Activated T-helper 1 cell treated with anti-CD3 and anti-CD28 coated beads, Interleukin-2, amount 50 U/mL, for 16 hours (primary cell): ENCODE results near the gene ANKRD12.
"Not testable (repeated sequence)": the region's sequence is repeated elsewhere in the genome, so short reads cannot be mapped to it uniquely, and the experiment has no call there.

Source experiments
- DNase-seq, 2 donors: peaks; one replicate each; pipeline ENCODE4 v3.0.0-alpha.2; 2020; ENCODE audit warnings: low read depth in 1 of 2, low spot score in 1 of 2

ANKRD12 gene

DNA sequence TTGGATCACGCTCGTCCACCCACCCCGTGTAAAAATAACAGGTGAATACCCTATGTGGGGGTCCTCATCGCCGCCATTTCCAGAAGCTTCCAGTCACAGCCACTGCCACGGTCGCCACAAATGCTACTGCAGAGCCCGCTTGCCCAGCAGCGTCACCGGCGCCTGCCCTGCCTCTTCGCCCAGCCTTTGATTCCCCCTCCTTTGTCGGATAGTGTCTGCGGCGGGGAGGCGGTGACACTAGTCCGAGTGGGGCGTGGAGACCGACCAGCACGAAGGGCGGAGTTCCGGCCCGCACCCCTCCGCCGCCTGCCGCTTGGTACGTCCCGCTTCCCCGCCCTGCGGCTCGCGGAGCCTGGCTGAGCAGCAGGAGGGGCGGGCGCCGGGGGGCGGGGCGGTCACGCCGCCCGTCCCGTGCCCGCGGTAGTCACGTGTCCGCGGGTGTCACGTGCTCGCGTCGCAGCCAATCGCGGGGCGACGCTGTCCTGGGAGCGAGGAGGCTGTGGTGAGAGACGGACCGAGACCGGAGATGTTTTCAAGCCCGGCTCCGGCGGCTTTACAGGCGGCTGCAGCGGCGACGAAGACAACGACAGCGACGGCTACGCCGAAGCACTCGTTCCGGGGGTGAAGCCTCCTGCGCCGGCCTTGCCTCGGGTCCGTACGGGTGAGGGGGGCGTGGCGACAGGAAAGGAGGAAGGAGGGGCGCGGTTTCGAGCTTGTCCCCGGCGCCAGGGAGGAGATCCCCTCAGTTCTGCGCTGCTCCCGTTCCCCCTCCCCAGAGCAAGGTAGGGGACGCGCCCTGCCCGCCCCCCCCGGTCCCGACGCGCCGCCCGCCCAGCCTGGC lies at the start of gene ANKRD12:
TSS of gene ANKRD12 (plus strand) at position 467 of the 841 bp plus-strand sequence. CDS start 45,652 bp downstream, outside the sequence.
- peak; percentile 93 to 98 for DNase-seq

DNA sequence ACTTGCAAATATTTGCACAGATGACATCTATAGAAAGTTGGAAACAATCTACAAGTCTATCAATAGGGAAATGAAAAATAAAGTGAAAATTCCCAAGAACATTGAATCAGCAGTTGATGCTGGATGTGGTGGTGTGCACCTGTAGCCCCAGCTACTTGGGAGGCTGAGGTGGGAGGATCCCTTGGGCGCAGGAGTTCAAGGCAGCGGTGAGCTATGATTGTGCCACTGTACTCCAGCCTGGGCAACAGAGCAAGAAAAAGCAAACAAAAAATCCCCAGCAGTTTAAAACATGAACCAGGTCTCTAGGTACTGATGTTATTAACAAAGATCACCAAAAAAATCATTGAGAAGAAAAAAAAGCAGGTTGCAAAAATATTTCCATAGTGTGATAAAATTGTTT lies 49.4 kb upstream of the ANKRD12 start:
- no peak for DNase-seq

DNA sequence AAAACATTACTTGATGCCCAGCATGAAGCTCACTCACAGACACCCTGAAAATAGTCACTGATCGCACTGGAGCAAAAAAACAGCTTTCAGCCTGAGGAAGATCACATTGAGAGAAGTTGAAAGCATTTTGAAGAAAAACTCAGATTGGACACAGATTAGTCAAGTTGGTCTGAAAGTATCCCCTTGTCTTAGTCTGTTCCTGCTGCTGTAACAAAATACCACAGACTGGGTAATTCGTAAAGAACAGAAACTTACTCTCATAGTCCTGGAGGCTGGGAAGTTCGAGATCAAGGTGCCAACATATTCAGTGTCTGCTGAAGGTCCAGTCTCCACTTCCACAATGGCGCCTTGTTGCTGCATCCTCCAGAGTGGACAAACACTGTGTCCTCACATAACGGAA lies 48.3 kb upstream of the ANKRD12 start:
- no peak for DNase-seq

DNA sequence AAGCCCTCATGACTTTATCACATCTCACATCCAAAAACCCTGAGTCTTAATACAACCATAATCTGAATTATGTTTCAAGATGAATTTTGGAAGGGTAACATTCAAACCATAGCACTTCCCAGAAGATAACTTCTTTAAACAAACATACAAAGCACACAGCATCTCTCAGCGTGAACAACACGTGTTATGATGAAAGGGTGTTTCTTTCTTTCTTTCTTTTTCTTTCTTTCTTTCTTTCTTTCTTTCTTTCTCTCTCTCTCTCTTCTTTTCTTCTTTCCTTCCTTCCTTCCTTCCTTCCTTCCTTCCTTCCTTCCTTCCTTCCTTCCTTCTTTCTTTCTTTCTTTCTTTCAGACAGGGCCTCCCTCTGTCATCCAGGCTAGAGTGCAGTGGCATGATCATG lies 47.9 kb upstream of the ANKRD12 start:
- not testable (repeated sequence) for DNase-seq

DNA sequence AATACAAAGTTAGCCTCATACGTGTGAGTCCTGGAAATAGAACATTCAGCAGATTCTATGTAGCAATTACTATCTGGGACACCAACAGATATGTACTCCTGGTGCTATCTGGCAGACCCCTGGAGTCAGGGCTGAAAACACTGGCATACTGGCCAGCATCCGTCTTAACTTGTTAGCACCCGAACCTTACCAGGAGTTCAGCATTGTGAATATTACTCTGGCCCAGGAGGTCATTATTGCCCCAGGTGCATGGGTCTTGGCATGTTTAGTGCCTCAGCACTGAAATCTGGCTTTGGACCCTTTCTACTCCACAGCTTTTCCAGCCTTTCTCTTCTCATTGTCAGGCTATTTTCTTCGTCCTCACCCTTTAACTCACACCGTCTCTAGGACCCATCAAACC lies 46.0 kb upstream of the ANKRD12 start:
- DNase-seq: no peak

DNA sequence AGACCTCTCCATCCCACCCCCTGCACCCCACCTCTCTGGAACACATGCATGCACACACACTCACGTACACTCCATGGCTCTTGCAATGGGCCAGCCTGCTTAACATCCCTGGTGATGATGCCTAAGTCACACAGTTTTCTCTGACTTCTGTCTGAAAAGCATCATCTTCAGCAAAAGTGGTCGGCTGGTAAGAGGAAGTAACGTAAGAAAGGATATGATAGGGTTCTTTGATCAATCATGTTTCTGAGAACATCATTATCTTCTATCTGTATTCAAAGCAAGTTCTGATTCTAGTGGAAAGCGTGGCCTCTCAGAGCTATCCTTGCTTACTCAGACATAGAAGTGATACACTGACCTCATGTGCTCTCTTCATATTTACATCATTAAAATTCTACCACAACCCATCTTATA lies 45.5 kb upstream of the ANKRD12 start:
- DNase-seq: peak in 1 of 2 donors; percentile 10

DNA sequence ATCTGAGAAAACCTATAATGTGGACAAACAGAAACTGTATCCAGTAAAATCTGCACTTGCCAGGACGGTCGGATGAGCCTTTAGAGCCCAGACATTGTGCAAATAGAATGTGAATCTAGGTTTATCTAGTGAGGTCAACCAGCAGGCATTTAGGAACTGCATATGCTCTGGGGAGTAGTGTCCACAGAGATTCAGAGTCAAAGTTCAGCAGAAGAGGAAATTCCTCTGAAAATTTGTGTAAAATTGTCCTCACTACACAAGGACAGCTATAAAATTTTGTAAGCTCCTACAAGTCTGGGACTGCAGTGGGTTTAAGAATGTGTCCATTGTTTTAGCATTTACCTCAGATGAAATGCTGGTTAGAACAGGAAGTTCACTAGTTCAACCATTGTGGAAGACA lies 43.9 kb upstream of the ANKRD12 start:
- DNase-seq: no peak

DNA sequence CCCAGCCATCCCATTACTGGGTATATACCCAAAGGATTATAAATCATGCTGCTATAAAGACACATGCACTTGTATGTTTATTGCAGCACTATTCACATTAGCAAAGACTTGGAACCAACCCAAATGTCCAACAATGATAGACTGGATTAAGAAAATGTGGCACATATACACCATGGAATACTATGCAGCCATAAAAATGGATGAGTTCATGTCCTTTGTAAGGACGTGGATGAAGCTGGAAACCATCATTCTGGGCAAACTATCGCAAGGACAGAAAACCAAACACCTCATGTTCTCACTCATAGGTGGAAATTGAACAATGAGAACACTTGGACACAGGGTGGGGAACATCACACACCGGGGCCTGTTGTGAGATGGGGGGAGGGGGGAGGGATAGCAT lies 43.5 kb upstream of the ANKRD12 start:
- DNase-seq: not testable (repeated sequence)

DNA sequence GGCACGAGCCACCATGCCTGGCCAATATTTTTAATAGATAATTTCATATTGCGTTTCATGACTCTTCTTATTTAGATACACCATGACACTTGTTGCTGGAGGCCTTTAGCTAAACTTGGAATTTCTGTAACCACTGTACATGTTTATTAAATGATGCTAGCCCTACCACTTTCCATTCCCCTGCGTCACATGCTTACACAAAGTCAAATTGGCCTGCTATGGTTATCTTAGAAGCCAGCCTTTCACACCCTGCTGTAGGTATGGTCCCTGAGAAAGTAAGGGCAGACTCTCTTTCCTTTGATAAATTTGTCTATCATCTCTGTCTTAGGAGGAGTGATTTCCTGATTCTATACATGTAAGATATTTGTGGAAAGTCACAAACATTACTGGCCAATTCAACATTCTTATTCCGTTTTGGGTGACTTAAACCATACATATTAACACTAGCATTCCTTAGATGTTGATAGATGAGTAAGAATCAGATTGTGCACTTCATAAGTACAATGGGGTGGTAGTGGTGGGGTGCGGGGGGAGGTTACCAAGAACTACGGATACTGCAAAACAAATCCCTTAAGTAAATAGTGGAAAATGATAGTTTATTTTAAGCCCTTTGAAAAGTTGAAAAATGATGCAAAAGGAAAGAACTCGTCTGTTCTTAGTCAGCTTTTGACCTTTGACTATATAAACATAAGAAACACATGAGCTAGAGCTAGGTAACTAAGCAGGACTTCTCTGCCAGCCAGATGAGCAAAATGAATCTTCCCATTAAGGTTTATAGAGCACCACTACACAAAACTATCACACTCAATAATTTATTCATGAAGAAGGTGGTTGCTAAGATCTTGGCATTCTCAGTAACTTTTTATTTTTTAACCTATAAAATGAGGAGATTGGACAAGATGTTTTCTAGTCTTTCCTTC lies 42.0 kb upstream of the ANKRD12 start:
- peak in 1 of 2 donors; percentile 27 for DNase-seq

DNA sequence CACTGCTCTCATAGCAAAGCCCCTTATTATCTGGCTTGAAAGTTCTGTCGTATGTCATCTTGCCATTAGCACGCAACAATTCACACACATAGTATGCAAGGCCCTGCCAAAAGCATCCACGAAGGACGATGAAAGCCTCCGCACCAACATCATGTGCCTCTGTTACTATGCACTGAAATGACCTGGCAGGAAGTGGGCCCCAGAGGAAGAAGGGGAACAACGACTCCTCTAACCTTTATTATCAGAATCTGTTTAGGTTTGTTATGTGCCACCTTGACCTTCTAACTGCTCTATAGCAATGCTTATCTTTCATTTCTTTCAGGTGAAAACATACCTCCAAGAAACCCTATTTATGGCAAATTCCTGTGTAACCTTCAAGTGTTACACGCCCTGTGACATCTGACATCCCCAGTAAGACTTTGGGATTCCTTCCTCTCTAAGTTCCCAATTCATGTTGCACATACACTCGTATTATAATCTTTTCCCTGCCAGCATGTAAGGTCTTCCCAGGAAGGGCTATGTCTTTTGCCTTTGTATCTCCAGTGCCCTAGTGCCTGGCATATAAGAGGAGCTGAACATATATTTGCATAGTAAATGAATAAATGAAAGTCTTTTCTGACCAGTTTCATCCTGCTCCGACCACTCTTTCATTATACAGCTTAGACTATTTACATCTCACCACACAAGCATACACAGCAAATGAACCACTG lies 41.1 kb upstream of the ANKRD12 start:
- DNase-seq: peak in 1 of 2 donors; percentile 34

DNA sequence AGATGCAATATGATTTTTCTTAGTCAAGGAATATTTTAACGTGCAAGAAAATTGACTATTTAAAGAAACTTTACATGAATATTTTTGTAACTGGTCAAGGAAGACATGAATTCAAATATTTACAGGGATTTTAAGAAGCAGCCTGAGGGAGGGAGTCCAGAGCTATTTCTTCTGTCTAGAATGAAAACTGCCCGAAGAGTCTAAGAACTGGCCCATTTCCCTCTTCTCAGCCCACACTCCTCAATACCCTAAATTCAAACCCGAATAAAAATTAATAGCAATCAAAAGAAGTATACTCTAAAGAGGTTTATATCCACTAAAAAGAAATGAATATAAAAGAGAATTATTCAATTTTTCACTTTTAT lies 40.6 kb upstream of the ANKRD12 start:
- DNase-seq: no peak

DNA sequence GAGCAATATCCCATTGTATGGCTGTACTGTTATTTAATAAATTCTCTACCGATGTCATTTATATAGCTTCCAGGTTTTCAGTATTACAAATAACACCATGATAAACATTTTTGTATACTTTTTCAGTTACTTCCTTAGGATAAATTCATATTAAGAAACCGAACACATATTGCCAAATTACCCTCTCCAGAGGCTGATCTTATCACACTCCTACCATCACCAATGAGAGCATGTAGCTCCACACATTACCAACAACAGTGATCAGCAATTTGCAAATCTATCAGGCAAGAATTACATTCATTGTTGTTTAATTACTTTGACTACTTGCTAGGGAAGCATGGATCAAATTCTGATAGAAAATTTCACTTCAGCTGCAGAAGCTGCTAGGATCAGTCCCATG lies 39.9 kb upstream of the ANKRD12 start:
- no peak for DNase-seq

DNA sequence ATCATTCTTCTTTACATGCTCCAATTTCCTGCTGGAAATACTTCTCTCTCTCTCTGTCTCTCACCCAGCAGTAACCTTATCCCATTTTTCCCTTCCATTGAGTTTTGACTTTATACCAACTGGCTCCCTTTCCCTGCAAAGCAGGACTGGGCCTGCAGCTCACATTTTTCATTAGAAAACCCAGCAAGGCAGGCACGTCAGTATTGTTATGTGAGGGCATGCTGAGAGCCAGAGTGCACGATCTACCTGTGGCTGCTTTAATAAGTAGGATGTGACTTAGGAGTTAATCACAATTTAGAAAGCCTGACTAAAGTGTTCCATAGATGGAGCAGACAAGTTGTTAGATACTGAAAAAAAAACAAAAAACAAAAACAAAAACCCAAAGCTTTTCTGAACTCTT lies 39.2 kb upstream of the ANKRD12 start:
- DNase-seq: no peak

DNA sequence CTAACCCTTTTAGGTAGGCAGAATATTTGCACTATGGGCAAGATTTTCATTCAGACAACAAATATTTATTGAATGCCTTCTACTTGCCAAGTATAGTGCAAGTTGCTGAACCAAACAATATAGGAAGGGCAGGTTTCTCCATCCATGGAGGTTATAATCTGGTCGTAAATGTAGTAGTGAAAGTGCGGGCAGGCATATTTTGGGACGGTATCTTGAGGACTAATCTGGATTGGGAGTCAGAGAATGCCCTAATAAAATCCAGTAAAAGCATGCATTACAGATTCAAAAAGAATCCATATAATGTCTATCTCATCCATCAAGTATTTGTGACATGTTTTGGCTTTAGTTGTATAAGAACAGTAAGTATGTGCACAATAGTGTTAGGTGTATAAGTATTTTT lies 35.8 kb upstream of the ANKRD12 start:
- DNase-seq: no peak

DNA sequence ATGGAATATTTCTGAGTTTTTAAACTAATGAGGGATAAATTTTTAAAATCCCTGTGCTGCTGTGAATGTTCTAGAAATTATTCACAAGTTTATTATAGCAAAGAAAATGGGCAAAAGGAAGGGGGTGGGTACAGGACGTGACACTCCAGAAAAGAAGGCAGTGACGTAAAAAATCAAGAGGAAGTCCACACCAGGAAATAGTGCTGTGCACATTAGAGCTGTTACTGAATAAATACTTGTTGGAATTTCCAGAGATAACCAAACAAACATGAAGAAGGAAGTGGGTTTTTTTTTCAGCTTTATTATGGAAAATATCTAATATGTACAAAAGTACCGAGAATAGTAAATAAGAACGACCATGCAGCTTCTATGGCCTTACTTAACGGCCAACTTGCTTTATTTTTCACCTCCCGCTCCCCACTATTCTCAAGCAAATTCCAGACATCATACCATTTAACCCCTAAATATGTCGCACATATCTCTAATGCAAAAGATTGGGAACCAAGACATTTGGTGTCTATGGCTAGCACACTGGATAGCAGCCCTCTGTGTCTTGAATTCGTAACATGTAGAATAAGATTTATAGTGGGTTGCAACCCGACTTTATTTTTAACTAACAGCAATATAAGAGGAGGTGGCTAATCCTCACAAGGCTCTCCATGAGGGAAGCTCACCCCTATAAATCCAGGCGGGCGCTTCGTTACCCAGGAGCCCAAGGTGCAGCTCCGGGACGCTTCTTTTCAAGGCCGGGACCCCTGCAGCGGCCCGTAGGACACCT lies 34.7 kb upstream of the ANKRD12 start:
- no peak for DNase-seq

DNA sequence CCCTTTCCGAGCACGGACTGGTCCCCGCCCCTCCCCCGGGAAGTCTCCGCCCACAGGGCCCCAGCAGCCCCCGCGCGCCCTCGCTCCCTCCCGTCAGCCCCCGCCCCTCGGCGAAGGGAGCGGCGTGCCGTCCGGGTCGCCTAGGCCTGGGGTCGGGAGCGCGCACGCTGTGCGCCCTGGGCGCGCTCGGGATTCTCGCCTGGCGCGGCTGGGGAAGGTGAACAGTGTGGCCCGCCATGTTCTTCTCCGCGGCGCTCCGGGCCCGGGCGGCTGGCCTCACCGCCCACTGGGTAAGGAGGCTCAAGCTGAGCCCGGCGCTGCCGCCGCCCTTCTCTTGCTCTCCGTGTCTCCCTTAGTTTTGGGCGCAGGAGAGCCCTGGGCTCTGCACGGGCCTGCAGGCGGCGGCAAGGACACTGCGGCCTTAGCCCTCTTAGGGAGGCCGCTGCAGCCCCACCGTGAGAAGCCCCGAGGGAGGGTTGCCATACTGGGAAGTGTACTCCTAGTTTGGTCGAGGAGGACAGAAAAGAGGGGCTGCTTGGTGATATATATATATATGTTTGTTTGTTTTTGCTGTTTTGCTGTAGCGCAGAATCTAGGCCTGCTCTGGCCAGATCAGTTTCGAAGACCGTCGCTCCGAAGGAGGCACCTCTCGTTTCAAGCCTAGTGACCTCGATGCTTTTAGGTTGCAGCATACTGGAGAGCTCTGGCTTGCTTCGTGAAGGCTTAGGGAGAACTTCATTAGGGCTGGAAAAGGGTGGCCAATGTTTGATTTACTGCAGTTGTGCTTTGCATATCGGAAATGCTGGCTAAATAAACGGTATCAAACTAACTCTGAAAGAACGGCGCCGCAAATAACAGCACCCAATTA lies 33.8 kb upstream of the ANKRD12 start, which contains the start of gene NDUFV2:
TSS of gene NDUFV2 (plus strand) at position 192 of the 868 bp plus-strand sequence. CDS start at position 237, 45 bp downstream.
- peak; percentile 97 to 98 for DNase-seq

DNA sequence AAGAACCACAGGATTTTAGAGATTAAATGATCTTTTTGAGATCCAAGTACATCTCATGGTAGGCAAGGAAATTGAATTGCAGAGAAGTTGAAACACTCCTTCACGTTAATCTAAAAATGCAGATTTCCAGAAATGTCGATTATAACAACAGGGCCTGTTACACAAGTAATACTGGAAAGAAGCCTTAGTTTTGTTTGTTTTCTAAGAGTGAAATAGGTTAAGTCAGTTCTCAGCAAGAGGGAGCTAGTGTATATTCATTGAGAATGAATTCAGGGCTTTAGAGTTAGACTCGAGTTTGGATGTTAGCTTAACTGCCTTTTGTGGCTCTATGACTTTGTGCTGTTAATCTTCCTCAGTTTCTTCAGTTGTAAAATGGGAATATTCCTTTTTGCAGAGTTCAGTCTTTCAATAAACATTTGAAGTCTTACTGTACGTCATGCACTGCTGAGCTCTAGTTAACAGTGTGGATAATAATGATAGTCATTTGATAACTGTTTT lies 33.2 kb upstream of the ANKRD12 start:
- no peak for DNase-seq

DNA sequence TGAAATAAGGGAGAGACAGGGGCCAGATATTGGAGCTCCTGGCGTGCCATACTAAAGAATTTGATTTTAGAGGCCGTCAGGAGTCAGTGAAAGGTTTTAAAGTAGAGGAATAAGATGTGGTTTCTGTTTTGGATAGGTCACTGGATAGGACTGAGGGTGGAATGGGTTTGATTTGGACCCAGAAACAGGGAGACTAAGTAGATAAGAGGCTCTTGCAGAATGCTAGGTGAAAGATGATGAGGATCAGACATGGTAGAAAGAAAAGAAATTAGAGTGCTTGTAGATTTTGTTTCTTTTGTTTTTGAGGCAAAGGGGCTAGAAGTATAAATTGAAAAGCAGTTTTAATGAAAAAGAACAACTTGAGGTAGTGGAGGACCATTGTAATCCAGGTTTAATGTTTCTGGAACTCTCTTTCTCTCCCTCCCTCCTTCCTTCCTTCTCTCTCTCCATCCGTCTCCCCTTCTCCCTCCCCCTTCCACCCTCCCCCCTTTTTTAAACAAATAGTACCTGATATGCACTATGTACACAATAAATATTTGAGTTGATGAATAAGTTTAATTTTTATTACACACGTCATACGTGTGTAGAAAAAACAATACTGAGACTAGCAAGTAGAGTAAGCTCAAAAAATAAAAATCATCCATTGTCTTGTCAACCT lies 32.2 kb upstream of the ANKRD12 start:
- DNase-seq: no peak

DNA sequence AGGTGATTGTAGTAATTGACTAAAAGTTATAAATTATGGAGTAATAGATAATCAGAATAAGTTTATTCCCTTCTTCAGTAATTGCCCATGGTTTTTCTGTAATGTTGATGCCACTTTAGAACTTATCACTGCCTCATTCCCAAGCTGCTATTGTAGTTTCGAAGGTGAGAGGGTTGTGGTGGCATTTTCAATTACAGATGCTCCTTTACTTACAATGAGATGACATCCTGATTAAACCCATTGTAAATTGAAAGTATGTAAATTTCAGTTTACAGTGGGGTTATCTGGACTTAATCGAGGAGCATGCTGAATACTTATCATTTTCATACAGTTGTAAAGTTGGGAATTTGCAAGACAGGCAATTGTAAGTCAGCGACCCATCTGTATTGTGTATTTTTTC lies 31.2 kb upstream of the ANKRD12 start:
- DNase-seq: no peak
